ENCODE results near the gene TSPAN4. TPM values are rescaled to one million over a fixed set of nuclear protein-coding genes. Genes with fewer than 3 reads are reported as not detected.

The TSPAN4 gene
- total and polyA plus RNA-seq, 2 donors (not counting 1 experiment from before 2014, with no cell fraction given): 2.9 to 7.4 TPM

DNA sequence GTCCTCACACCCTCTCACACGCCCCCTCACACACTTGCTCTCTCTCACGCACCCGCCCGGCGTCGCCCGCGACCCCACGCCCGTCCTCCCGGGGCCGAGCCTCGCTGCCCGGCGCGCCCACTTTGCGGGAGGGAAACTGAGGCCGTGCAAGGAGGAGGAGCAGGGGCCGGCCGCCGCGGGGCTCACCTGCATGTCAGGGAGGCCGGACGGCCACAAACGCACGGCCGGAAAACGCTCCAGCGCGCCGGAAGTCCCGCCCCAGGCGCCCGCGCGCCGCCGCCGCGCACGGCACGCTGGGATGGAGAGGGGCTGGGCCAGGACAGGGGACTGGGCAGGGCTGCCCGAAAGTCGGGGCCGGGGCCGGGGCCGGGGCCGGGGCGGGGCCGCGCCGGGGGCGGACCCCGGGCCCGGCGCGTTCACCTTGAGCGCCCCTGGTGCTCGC, 68.0 kb downstream of the TSPAN4 start, which contains the start of gene CHID1:
Gene CHID1 (minus strand): TSS at position 222 of the 442 bp plus-strand sequence. CDS start 5,994 bp downstream, outside the sequence.
- DNase-seq (peak; percentile 87), ATAC-seq (ENCODE audit: low read depth) (peak; percentile 96)
- Histone ChIP-seq H3K79me2 (ENCODE audit: control insufficient read depth, insufficient read depth, low read length) (peaks cover 27% of the 10 kb centered on the region), H3K9me3 (ENCODE audit: control extremely low read depth in 1 of 3, control insufficient read depth in 2 of 3, insufficient read depth in 1 of 3, low read length in 2 of 3) (no peaks in the 10 kb centered on the region), H3K36me3 (replicated peaks in 1 of 2; ENCODE audit: control extremely low read depth in 1 of 2, control insufficient read depth in 1 of 2, extremely low read depth in 1 of 2, insufficient read depth in 2 of 2, low read length in 1 of 2) (no peaks in the 10 kb centered on the region), H3K4me3 (ENCODE audit: control extremely low read depth in 1 of 5, extremely low read depth in 1 of 5, insufficient read depth in 1 of 5, low read depth in 2 of 5, low read length in 4 of 5) (peak within 1 kb of the TSS in 4 of 5 experiments; percentile 59 to 83 (median 79)), H3K27ac (ENCODE audit: low read length in 2 of 2) (peak within 1 kb of the TSS in 1 of 2 donors; percentile 74), H3K4me1 (ENCODE audit: control insufficient read depth in 2 of 2, insufficient read depth in 2 of 2, low read length in 2 of 2) (peaks cover 3 to 23% of the 10 kb centered on the region in 2 donors), H3K4me2 (replicated peaks; ENCODE audit: low read depth, low read length, poor library complexity, severe bottlenecking) (peak within 1 kb of the TSS; percentile 90), H2AFZ (ENCODE audit: insufficient read depth, low read depth, low read length, poor library complexity, severe bottlenecking) (peak within 1 kb of the TSS; percentile 96), H3K9ac (ENCODE audit: low read length) (peak within 1 kb of the TSS; percentile 81), H3K27me3 (replicated peaks in 1 of 4; ENCODE audit: control extremely low read depth in 1 of 4, control insufficient read depth in 3 of 4, insufficient read depth in 4 of 4, low read length in 3 of 4) (no peaks in the 10 kb centered on the region), H4K20me1 (ENCODE audit: control insufficient read depth, insufficient read depth, low read length, poor library complexity, severe bottlenecking) (peaks cover 10% of the 10 kb centered on the region)
- intact Hi-C loops (cut with micrococcal nuclease): loop anchor here (1.0 to 2.0 kb wide), 2 partner anchors 15 to 68 kb away; partner anchors contain the start of genes AP2A2, POLR2L and TSPAN4
- Mint-ChIP-seq H3K4me3 (peak within 1 kb of the TSS; percentile 92), H3K4me1 (peaks cover 26% of the 10 kb centered on the region), H3K27ac (peak within 1 kb of the TSS; percentile 91), H3K9me3 (ENCODE audit: insufficient read depth) (no peaks in the 10 kb centered on the region), H3K27me3 (no peaks in the 10 kb centered on the region)
- CTCF ChIA-PET: interaction anchor here (0.8 kb wide), 1 partner anchor 15 kb away, joined by 4 read pairs; the partner anchor contains the start of gene AP2A2
- TF ChIP-seq EZH2 (IDR thresholded peaks at IDR 0.05; ENCODE audit: borderline replicate concordance, insufficient read depth, low read depth, low read length, poor library complexity, severe bottlenecking): no peak
- TF ChIP-seq, protein P1, sequence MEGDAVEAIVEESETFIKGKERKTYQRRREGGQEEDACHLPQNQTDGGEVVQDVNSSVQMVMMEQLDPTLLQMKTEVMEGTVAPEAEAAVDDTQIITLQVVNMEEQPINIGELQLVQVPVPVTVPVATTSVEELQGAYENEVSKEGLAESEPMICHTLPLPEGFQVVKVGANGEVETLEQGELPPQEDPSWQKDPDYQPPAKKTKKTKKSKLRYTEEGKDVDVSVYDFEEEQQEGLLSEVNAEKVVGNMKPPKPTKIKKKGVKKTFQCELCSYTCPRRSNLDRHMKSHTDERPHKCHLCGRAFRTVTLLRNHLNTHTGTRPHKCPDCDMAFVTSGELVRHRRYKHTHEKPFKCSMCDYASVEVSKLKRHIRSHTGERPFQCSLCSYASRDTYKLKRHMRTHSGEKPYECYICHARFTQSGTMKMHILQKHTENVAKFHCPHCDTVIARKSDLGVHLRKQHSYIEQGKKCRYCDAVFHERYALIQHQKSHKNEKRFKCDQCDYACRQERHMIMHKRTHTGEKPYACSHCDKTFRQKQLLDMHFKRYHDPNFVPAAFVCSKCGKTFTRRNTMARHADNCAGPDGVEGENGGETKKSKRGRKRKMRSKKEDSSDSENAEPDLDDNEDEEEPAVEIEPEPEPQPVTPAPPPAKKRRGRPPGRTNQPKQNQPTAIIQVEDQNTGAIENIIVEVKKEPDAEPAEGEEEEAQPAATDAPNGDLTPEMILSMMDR (IDR thresholded peaks at IDR 0.05): no peak
- under 1% methylated on average over 59 of the region's 59 CpGs for WGBS (ENCODE audit: insufficient coverage)
- POLR2A ChIA-PET: interaction anchor here (2.7 kb wide), 1 partner anchor 14 kb away, joined by 15 read pairs; the partner anchor contains the start of gene AP2A2
